Medulla oblongata (tissue), 1 donor: ENCODE results near the gene PRC1.
A peak's percentile ranks its signal among the peaks of the same experiment; 100 is the strongest.
"Not testable (repeated sequence)": the region's sequence is repeated elsewhere in the genome, so short reads cannot be mapped to it uniquely, and the experiment has no call there.

Experiments
- DNase-seq: peaks from one replicate; pipeline ENCODE4 v3.0.0-alpha.2; 2015; ENCODE audit errors: extremely low spot score

The PRC1 gene

GRCh38 chr15:90994417-90995311 is at the start of gene PRC1:
Gene PRC1 (minus strand): TSS chr15:90994535. CDS start chr15:90994417, 118 bp downstream.
- DNase-seq = peak; percentile 98

GRCh38 chr15:91043202-91043874 is 49.0 kb upstream of the PRC1 start:
- DNase-seq = no peak

DNA sequence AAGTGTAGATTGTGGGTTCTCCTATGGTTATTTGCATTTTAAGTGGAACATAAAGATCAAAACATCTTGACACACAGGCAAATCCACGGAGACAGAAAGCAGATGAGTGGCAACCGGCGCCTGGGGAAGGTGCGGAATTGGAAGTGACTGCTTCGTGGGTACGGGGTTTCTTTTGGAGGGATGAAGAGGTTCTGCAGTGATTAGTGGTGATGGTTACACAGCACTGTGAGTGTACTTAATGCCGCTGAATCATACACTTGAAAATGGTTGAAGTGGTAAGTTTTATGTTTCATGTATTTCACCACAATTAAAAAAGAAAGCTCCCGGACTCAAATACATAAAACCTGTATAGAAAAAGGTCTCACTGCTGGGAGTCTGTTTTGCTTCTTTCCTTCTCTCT is 46.5 kb upstream of the PRC1 start:
- no peak for DNase-seq

DNA sequence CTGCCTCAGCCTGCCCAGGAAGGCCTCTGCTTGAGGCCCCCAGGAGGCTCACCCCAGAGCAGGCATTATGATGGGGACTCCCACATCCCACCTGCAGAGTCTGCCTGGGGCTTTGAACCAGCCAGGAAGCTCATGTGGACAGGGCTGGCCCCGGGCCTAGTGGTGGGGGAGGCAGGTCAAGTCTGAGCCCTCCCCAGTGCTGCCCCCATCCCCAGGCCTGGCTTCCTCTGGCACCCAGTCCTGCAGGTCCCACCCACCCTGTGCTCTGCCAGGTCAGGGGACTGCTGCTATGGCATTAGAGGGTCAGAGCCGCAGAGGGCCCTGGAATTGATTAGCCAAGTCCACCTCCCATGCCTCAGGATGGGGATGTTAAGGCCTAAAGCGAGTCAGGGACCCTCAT is 45.7 kb upstream of the PRC1 start:
- no peak for DNase-seq

- DNase-seq = peak; percentile 28
These were observed 38.8 kb upstream of the PRC1 start for GRCh38 chr15:91032919-91033803.

GRCh38 chr15:91031796-91032195 is 37.5 kb upstream of the PRC1 start:
- no peak for DNase-seq

DNA sequence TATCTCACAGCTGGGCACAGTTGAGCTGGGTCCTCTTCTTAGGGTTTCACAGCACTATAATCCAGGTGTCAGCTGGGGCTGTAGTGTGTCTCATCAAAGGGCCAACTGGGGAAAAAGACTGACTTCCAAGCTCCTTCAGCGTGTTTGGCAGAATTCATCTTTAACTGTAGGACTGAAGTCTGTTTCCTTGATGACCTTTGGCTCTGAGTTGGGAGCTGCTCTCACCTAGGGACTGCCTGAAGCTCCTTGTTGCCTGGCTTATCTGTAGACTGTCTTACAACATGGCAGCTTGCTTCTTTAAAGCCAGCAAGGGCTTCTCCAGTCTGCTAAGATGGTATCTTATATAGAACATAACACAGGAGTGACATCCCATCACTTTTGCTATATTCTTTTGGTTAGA is 33.3 kb upstream of the PRC1 start:
- DNase-seq = no peak

GRCh38 chr15:91023720-91024119 is 29.4 kb upstream of the PRC1 start:
- no peak for DNase-seq

GRCh38 chr15:91022832-91023129 is 28.4 kb upstream of the PRC1 start:
- DNase-seq = no peak

- peak; percentile 92 for DNase-seq
These were observed 27.9 kb upstream of the PRC1 start, which contains the start of gene VPS33B for GRCh38 chr15:91022075-91022831. Gene VPS33B (minus strand): TSS chr15:91022594. CDS start chr15:91022249, 345 bp downstream.

DNA sequence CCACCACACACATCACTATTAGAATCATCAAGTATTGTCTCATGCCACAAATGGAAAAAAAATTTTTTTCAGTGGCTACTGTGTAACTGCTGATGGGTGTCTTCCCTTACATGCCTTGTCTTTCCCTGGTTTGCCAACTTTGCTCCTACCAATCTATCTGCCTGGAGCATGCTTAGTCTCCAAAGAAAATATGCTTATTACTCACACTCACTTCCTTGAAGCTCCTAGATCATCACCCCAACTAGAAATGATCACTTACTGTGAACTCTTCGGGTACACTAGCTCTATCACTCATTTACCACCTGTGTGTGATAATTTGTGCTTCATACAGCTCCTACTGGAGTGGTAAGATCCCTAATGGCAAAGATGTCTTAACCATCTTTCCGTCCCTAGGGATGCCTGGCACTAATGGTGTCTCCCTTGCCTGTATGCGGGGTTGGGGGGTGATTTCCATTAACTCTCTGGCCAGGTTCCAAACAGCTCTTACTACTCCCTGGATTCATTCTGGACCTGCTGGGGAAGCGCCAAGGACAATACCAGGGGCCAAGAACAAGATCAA is 27.3 kb upstream of the PRC1 start:
- peak; percentile 22 for DNase-seq

GRCh38 chr15:91018158-91018557 is 23.8 kb upstream of the PRC1 start:
- DNase-seq = no peak

DNA sequence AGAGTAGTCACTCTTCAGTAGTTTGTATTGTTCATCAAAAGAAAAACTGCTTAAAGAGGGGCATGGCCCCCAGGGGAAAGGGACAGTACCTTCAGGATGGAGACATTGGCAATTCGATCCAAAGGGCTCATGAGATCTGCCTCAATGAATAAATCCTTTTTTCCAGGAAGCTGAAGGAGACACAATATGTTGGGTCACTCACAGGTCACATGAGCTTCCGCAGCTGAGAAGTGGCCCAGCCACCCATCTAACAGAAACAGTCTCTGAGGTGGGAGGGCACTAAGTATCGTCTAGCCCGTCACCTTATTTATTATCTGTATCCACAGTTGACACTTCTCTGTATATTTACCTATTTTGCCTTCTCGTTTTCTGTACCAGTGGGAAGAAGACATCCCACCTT is 23.4 kb upstream of the PRC1 start:
- no peak for DNase-seq

GRCh38 chr15:91013701-91014100 is 19.4 kb upstream of the PRC1 start:
- not testable (repeated sequence) for DNase-seq

- DNase-seq = no peak
These were observed 12.9 kb upstream of the PRC1 start for GRCh38 chr15:91007266-91007665.

- DNase-seq = no peak
These were observed 6.9 kb upstream of the PRC1 start for GRCh38 chr15:91001209-91001608.

GRCh38 chr15:90998737-90999136 is 4.4 kb upstream of the PRC1 start:
- no peak for DNase-seq

GRCh38 chr15:90994059-90994416 is 297 bp downstream of the PRC1 start:
- no peak for DNase-seq

DNA sequence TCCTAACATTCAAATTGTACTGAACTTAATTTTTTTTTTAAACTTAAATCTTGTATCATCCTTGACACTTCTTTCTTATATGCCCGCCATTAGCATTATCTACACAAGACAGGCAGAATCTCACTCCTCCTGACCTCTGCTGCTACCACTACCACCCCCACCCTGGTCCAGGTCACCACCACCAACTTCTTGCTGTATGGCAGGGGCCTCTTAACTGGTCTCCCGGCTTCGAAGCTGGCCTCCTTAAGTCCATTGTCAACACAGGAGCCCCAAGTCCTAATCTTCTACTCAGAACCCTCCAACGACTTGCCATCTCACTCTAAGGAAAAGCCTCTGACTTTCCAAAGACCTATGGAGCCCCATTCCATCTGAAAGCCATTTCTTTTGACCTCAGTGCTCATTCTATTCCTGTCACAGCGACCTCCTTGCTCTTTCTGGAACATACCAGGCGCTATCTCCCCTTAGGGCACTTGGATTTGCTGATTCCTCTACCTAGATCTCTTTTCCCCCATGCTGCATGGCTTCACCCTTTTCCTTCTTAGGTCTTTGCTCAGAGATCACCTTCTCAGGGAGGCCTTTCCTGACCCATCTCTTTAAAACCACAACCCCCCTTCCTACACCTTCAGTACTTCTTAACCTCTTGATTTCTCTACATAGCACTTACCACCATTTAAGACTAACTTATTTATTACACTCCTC is 2.6 kb downstream of the PRC1 start:
- DNase-seq = no peak

DNA sequence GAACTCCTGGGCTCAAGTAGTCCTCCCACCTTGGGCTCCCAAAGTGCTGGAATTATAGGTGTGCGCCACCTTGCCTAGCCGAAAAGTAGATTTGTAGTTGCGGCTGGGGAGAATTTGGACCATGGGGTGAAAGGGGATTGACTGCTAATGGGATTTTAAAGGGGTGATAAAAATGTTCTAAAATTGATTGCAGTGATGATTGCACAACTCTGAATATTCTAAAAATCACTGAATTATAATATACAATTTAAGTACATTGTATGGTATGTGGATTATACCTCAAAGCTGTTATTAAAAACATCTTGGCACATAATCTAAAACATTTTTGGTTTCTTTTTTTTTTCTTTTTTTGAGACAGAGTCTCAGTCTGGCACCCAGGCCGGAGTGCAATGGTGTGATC is 3.9 kb downstream of the PRC1 start:
- no peak for DNase-seq
